Erythroblast (primary cell): ENCODE results near the gene PVALB.

ENCODE experiments used
- GATA1 ChIP-seq: IDR thresholded peaks from 2 replicates; pipeline ENCODE4 v1.6.1; 2011; ENCODE audit warnings: low read depth, mild to moderate bottlenecking, control low read depth, low read length, moderate library complexity
- POLR2A ChIP-seq: IDR thresholded peaks from 2 replicates; pipeline ENCODE4 v1.6.1; 2011; ENCODE audit warnings: mild to moderate bottlenecking, low read length

- no peak for TF ChIP-seq POLR2A
- TF ChIP-seq GATA1: no peak
Observed at GRCh38 chr22:36765943-36766450, 50.8 kb downstream of the PVALB start.
